GM18499 (cell line): Measurements from ENCODE around the gene KREMEN1.
"Not testable (repeated sequence)": the region's sequence is repeated elsewhere in the genome, so short reads cannot be mapped to it uniquely, and the experiment has no call there.

Experiments
- ATAC-seq: cut with Tn5 transposase; IDR thresholded peaks from one replicate; pipeline ENCODE4 v1.9.1; 2021; ENCODE audit warnings: moderate number of reproducible peaks; ENCODE audit not compliant: insufficient read depth, unreplicated experiment

The KREMEN1 gene

GRCh38 chr22:29072979-29073617 is at the start of gene KREMEN1:
KREMEN1 (plus strand) TSS chr22:29073035; CDS start chr22:29073131, 96 bp downstream.
- no peak for ATAC-seq

- ATAC-seq, result no peak
Measured at GRCh38 chr22:29023172-29023796, 49.6 kb upstream of the KREMEN1 start.

- ATAC-seq, result no peak
Measured at GRCh38 chr22:29026579-29026978, 46.3 kb upstream of the KREMEN1 start.

- no peak for ATAC-seq
Measured at GRCh38 chr22:29028468-29028867, 44.4 kb upstream of the KREMEN1 start.

- no peak for ATAC-seq
Measured at GRCh38 chr22:29029202-29030000, 43.4 kb upstream of the KREMEN1 start.

- ATAC-seq, result no peak
Measured at GRCh38 chr22:29030016-29030617, 42.7 kb upstream of the KREMEN1 start.

GRCh38 chr22:29030618-29031226 is 42.1 kb upstream of the KREMEN1 start:
- no peak for ATAC-seq

- ATAC-seq, result no peak
Measured at GRCh38 chr22:29031227-29032011, 41.4 kb upstream of the KREMEN1 start.

- ATAC-seq, result no peak
Measured at GRCh38 chr22:29032014-29032475, 40.8 kb upstream of the KREMEN1 start.

- ATAC-seq, result no peak
Measured at GRCh38 chr22:29032584-29032983, 40.3 kb upstream of the KREMEN1 start.

- ATAC-seq, result no peak
Measured at GRCh38 chr22:29037340-29037932, 35.4 kb upstream of the KREMEN1 start.

GRCh38 chr22:29039148-29039547 is 33.7 kb upstream of the KREMEN1 start:
- no peak for ATAC-seq

- not testable (repeated sequence) for ATAC-seq
Measured at GRCh38 chr22:29039684-29040083, 33.2 kb upstream of the KREMEN1 start.

- ATAC-seq, result no peak
Measured at GRCh38 chr22:29040385-29041275, 32.2 kb upstream of the KREMEN1 start.

GRCh38 chr22:29041408-29041807 is 31.4 kb upstream of the KREMEN1 start:
- ATAC-seq, result no peak

GRCh38 chr22:29043906-29044575 is 28.8 kb upstream of the KREMEN1 start:
- ATAC-seq, result no peak

GRCh38 chr22:29044657-29045176 is 28.1 kb upstream of the KREMEN1 start:
- ATAC-seq, result no peak
